Liver (tissue), 9 donors: ENCODE results near the gene ZFAND2B. TPM values are rescaled to one million over a fixed set of nuclear protein-coding genes. Genes with fewer than 3 reads are reported as not detected.
A peak's percentile ranks its signal among the peaks of the same experiment; 100 is the strongest.

Source experiments
- DNase-seq: peaks from one replicate; pipeline ENCODE4 v3.0.0-alpha.2; 2017; ENCODE audit warnings: low spot score
- H3K27ac ChIP-seq, 2 donors: one replicate each; pipeline ENCODE4 v1.7.0; 2013; ENCODE audit warnings: inconsistent platforms in 2 of 2, low read length in 2 of 2, control low read depth in 1 of 2, low read depth in 1 of 2, mild to moderate bottlenecking in 1 of 2
- H3K27me3 ChIP-seq, 4 donors: one replicate each; pipeline versions ENCODE4 v1.6.1 to v1.7.0; 2013; ENCODE audit warnings: low read length in 3 of 4, inconsistent platforms in 1 of 4, mild to moderate bottlenecking in 1 of 4, moderate library complexity in 1 of 4; ENCODE audit not compliant: control insufficient read depth in 4 of 4, insufficient read depth in 4 of 4
- H3K36me3 ChIP-seq, 4 donors: one replicate each; pipeline versions ENCODE4 v1.6.1 to v1.7.0; 2013; ENCODE audit warnings: low read length in 3 of 4, mild to moderate bottlenecking in 3 of 4, low read depth in 1 of 4, moderate library complexity in 1 of 4; ENCODE audit not compliant: control insufficient read depth in 4 of 4, insufficient read depth in 3 of 4
- H3K4me1 ChIP-seq, 4 donors: one replicate each; pipeline versions ENCODE4 v1.6.1 to v1.7.0; 2013; ENCODE audit warnings: low read length in 3 of 4, mild to moderate bottlenecking in 3 of 4, moderate library complexity in 1 of 4; ENCODE audit not compliant: control insufficient read depth in 4 of 4, insufficient read depth in 4 of 4
- H3K4me3 ChIP-seq, 3 donors: one replicate each; pipeline versions ENCODE4 v1.6.1 to v1.7.0; 2013; ENCODE audit warnings: low read length in 3 of 3, control low read depth in 1 of 3, low read depth in 1 of 3, mild to moderate bottlenecking in 1 of 3
- H3K9ac ChIP-seq, 2 donors: one replicate each; pipeline ENCODE4 v1.7.0; 2013; ENCODE audit warnings: low read length in 2 of 2, mild to moderate bottlenecking in 2 of 2, moderate library complexity in 2 of 2, control low read depth in 1 of 2, low read depth in 1 of 2
- H3K9me3 ChIP-seq, 4 donors: one replicate each; pipeline versions ENCODE4 v1.6.1 to v1.7.0; 2013; ENCODE audit warnings: low read length in 3 of 4; ENCODE audit not compliant: control insufficient read depth in 4 of 4
- EGR1 ChIP-seq, 2 donors: IDR thresholded peaks; 2 replicates each; pipeline ENCODE4 v1.6.1; 2016 to 2018; ENCODE audit warnings: antibody characterized with exemption in 2 of 2, low read depth in 2 of 2
- FOXA1 ChIP-seq: IDR thresholded peaks from 2 replicates; pipeline ENCODE4 v1.6.1; 2016; ENCODE audit warnings: antibody characterized with exemption
- FOXA2 ChIP-seq: IDR thresholded peaks from 2 replicates; pipeline ENCODE4 v1.6.1; 2016; ENCODE audit warnings: antibody characterized with exemption
- GABPA ChIP-seq, 2 donors: IDR thresholded peaks in 1 of 2; conservative IDR thresholded peaks in 1 of 2; 2 replicates each; pipeline ENCODE4 v1.6.1; 2016; ENCODE audit warnings: antibody characterized with exemption in 2 of 2, mild to moderate bottlenecking in 1 of 2, moderate library complexity in 1 of 2
- HNF4A ChIP-seq, 2 donors: conservative IDR thresholded peaks; 2 replicates each; pipeline ENCODE4 v1.6.1; 2016; ENCODE audit warnings: antibody characterized with exemption in 2 of 2, mild to moderate bottlenecking in 2 of 2
- HNF4G ChIP-seq: IDR thresholded peaks from 2 replicates; pipeline ENCODE4 v1.6.1; 2016; ENCODE audit warnings: antibody characterized with exemption
- JUND ChIP-seq, 2 donors: IDR thresholded peaks; 2 replicates each; pipeline ENCODE4 v1.6.1; 2016; ENCODE audit warnings: antibody characterized with exemption in 2 of 2
- NR2F2 ChIP-seq: IDR thresholded peaks from 2 replicates; pipeline ENCODE4 v1.6.1; 2016; ENCODE audit warnings: antibody characterized with exemption
- RAD21 ChIP-seq, 2 donors: IDR thresholded peaks; 2 replicates each; pipeline ENCODE4 v1.6.1; 2016; ENCODE audit warnings: antibody characterized with exemption in 2 of 2, mild to moderate bottlenecking in 2 of 2
- RXRA ChIP-seq, 2 donors: IDR thresholded peaks; 2 replicates each; pipeline ENCODE4 v1.6.1; 2017 to 2018; ENCODE audit warnings: antibody characterized with exemption in 2 of 2, mild to moderate bottlenecking in 1 of 2
- SP1 ChIP-seq: IDR thresholded peaks from 2 replicates; pipeline ENCODE4 v1.6.1; 2018; ENCODE audit warnings: antibody characterized with exemption, mild to moderate bottlenecking
- TAF1 ChIP-seq: conservative IDR thresholded peaks from 2 replicates; pipeline ENCODE4 v1.6.1; 2016; ENCODE audit warnings: antibody characterized with exemption, mild to moderate bottlenecking
- YY1 ChIP-seq: IDR thresholded peaks from 2 replicates; pipeline ENCODE4 v1.6.1; 2016; ENCODE audit warnings: antibody characterized with exemption, mild to moderate bottlenecking
- WGBS: extraction: QIAGEN DNeasy Blood & Tissue Kit; methylation state at CpG from one replicate; pipeline ENCODE4 v1.1.7; 2013; 5-methylcytosine and 5-hydroxymethylcytosine counted together
- polyA plus RNA-seq, 2 donors: library from polyadenylated mRNA; stranded (reverse) in 1 of 2; unstranded in 1 of 2; fragments of 200-250 nt in 1 of 2; fragments of >200 nt in 1 of 2; fragmentation: Nextera tagmentation in 1 of 2; extraction: Ambion mirVana in 1 of 2; gene quantifications; one replicate each; pipeline versions ENCODE4 v1.2.1 to v1.2.3, GENCODE V29; 2013 to 2015
- total RNA-seq, 2 donors: library from RNA; depleted of rRNA; stranded (reverse); fragments of >200 nt; gene quantifications; one replicate each; pipeline ENCODE4 v1.2.3, GENCODE V29; 2014
- TF ChIP-seq, protein P1 (sequence below): IDR thresholded peaks from 2 replicates; pipeline ENCODE4 v1.6.1; 2016; ENCODE audit warnings: antibody characterized with exemption, mild to moderate bottlenecking
- TF ChIP-seq, protein P2 (sequence below): IDR thresholded peaks from 2 replicates; pipeline ENCODE4 v1.6.1; 2016; ENCODE audit warnings: antibody characterized with exemption
- TF ChIP-seq, protein P3 (sequence below): IDR thresholded peaks from 2 replicates; pipeline ENCODE4 v1.6.1; 2016; ENCODE audit warnings: antibody characterized with exemption
- TF ChIP-seq, protein P4 (sequence below): fragments of 150-350 bp; IDR thresholded peaks from 2 replicates; pipeline ENCODE4 v1.5.1; 2017; ENCODE audit warnings: improper control_type of control experiment, low read depth, low read length; ENCODE audit not compliant: missing input control
- donor health status: healthy.
- donor health status: healthy.
- donor health status: healthy.
- donor health status: healthy.
- donor health status: healthy.

ZFAND2B gene
- total and polyA plus RNA-seq, 4 donors = 19.6 to 53.8 (median 25.8) TPM

DNA sequence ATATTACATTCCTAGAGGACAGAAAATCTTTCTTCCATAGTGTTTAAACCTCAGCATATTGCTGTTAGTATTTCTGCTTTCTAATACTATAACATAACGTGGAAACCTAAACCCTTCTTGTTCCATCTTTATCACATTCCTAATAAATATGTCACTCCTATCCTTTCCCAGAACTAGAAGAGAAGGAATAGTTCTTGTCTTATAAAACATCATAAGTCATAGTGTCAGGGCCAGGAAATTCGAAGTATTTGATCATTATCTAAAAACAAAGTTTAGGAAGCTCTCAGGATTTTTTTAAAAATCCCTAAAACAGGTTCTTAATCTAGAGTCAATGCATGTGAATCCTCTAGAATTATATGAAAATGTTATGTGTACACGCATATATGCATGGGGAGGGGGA, 48.0 kb upstream of the ZFAND2B start:
- WGBS = 89% methylated on average over 3 of the region's 3 CpGs
- TF ChIP-seq NR2F2 = no peak
- TF ChIP-seq, protein P1, sequence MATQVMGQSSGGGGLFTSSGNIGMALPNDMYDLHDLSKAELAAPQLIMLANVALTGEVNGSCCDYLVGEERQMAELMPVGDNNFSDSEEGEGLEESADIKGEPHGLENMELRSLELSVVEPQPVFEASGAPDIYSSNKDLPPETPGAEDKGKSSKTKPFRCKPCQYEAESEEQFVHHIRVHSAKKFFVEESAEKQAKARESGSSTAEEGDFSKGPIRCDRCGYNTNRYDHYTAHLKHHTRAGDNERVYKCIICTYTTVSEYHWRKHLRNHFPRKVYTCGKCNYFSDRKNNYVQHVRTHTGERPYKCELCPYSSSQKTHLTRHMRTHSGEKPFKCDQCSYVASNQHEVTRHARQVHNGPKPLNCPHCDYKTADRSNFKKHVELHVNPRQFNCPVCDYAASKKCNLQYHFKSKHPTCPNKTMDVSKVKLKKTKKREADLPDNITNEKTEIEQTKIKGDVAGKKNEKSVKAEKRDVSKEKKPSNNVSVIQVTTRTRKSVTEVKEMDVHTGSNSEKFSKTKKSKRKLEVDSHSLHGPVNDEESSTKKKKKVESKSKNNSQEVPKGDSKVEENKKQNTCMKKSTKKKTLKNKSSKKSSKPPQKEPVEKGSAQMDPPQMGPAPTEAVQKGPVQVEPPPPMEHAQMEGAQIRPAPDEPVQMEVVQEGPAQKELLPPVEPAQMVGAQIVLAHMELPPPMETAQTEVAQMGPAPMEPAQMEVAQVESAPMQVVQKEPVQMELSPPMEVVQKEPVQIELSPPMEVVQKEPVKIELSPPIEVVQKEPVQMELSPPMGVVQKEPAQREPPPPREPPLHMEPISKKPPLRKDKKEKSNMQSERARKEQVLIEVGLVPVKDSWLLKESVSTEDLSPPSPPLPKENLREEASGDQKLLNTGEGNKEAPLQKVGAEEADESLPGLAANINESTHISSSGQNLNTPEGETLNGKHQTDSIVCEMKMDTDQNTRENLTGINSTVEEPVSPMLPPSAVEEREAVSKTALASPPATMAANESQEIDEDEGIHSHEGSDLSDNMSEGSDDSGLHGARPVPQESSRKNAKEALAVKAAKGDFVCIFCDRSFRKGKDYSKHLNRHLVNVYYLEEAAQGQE = no peak
- no peak for TF ChIP-seq EGR1 (IDR thresholded peaks at IDR 0.05; ENCODE audit: low read depth in 2 of 2)
- TF ChIP-seq, protein P2, sequence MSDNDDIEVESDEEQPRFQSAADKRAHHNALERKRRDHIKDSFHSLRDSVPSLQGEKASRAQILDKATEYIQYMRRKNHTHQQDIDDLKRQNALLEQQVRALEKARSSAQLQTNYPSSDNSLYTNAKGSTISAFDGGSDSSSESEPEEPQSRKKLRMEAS = no peak
- TF ChIP-seq, protein P3, sequence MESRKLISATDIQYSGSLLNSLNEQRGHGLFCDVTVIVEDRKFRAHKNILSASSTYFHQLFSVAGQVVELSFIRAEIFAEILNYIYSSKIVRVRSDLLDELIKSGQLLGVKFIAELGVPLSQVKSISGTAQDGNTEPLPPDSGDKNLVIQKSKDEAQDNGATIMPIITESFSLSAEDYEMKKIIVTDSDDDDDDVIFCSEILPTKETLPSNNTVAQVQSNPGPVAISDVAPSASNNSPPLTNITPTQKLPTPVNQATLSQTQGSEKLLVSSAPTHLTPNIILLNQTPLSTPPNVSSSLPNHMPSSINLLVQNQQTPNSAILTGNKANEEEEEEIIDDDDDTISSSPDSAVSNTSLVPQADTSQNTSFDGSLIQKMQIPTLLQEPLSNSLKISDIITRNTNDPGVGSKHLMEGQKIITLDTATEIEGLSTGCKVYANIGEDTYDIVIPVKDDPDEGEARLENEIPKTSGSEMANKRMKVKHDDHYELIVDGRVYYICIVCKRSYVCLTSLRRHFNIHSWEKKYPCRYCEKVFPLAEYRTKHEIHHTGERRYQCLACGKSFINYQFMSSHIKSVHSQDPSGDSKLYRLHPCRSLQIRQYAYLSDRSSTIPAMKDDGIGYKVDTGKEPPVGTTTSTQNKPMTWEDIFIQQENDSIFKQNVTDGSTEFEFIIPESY = no peak
- no peak for TF ChIP-seq FOXA1
- TF ChIP-seq SP1 = no peak
- TF ChIP-seq RXRA (IDR thresholded peaks at IDR 0.05) = no peak
- TF ChIP-seq JUND (IDR thresholded peaks at IDR 0.05) = no peak
- TF ChIP-seq GABPA (IDR thresholded peaks at IDR 0.05 in 1 of 2, conservative IDR thresholded peaks at IDR 0.05 in 1 of 2) = no peak
- TF ChIP-seq, protein P4, sequence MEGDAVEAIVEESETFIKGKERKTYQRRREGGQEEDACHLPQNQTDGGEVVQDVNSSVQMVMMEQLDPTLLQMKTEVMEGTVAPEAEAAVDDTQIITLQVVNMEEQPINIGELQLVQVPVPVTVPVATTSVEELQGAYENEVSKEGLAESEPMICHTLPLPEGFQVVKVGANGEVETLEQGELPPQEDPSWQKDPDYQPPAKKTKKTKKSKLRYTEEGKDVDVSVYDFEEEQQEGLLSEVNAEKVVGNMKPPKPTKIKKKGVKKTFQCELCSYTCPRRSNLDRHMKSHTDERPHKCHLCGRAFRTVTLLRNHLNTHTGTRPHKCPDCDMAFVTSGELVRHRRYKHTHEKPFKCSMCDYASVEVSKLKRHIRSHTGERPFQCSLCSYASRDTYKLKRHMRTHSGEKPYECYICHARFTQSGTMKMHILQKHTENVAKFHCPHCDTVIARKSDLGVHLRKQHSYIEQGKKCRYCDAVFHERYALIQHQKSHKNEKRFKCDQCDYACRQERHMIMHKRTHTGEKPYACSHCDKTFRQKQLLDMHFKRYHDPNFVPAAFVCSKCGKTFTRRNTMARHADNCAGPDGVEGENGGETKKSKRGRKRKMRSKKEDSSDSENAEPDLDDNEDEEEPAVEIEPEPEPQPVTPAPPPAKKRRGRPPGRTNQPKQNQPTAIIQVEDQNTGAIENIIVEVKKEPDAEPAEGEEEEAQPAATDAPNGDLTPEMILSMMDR = no peak
- TF ChIP-seq RAD21 (IDR thresholded peaks at IDR 0.05) = no peak

DNA sequence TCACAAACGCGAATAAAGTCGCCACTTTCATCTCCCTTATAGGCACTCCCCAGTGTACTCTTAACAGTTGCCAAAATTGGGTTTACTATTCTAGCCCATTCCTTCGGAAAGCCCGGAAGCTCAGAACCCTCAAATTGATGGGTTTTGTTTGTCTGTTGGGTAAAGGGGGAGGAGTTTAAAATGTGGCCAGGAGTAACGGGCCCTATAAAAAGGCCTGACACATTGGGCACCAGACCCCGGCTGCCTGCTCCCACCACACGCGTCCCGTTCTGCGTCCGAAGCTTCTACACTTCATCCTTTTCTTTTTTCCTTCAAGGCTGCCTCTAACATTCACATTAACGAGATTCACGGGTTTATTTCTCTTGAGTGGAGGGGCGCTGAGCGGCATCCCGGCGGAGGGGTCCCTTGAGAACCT, 46.8 kb upstream of the ZFAND2B start:
- peak overlapping the region; percentile 92 to 97 for H3K27ac ChIP-seq
- H3K4me1 ChIP-seq = peaks cover 2 to 17% (median 13%) of the 10 kb centered on the region in 4 donors
- WGBS = 8% methylated on average over 18 of the region's 18 CpGs
- DNase-seq = no peak
- no peaks in the 10 kb centered on the region for H3K9me3 ChIP-seq
- H3K27me3 ChIP-seq = no peaks in the 10 kb centered on the region
- H3K36me3 ChIP-seq = peaks cover 3 to 16% (median 11%) of the 10 kb centered on the region in 4 donors
- peak overlapping the region; percentile 31 to 75 (median 67) for H3K4me3 ChIP-seq
- peak overlapping the region; percentile 10 to 49 for H3K9ac ChIP-seq
- TF ChIP-seq, protein P3 = no peak
- TF ChIP-seq, protein P4 = no peak
- TF ChIP-seq SP1 (no peak), FOXA2 (no peak), FOXA1 (no peak), NR2F2 (no peak), TAF1 (no peak), HNF4A (conservative IDR thresholded peaks at IDR 0.05) (no peak), HNF4G (no peak), JUND (IDR thresholded peaks at IDR 0.05) (no peak), EGR1 (IDR thresholded peaks at IDR 0.05; ENCODE audit: low read depth in 2 of 2) (no peak), YY1 (no peak), RXRA (IDR thresholded peaks at IDR 0.05) (no peak)

More for the DNA sequence above, 48.0 kb upstream of the ZFAND2B start:
- peaks cover 3 to 17% (median 11%) of the 10 kb centered on the region in 4 donors for H3K36me3 ChIP-seq
- no peaks in the 10 kb centered on the region for H3K9me3 ChIP-seq
- H3K4me3 ChIP-seq = no peak overlapping the region
- H3K27me3 ChIP-seq = no peaks in the 10 kb centered on the region
- no peak for DNase-seq
- H3K4me1 ChIP-seq = peaks cover 2 to 17% (median 13%) of the 10 kb centered on the region in 4 donors
- H3K27ac ChIP-seq = no peak overlapping the region
- no peak overlapping the region for H3K9ac ChIP-seq
